ENCODE data around the gene SMIM13. TPM values are rescaled to one million over a fixed set of nuclear protein-coding genes. Genes with fewer than 3 reads are reported as not detected.

Gene SMIM13
- total RNA-seq: 10 to 100 TPM in 1 of 4 donors, 1 to 10 TPM in 3; 5.7 to 33.8 (median 6.7) TPM

GRCh38 chr6:11093626-11094410 is at the start of gene SMIM13:
SMIM13 (plus strand) TSS chr6:11093834; CDS start chr6:11094314, 480 bp downstream.
- 1% methylated on average over 75 of the region's 90 CpGs; no CpG with 5 or more reads in 1 of the 2 donors for WGBS, 2 donors (ENCODE audit: low coverage in 1 of 2)
- H3K27me3 ChIP-seq: no peaks in the 10 kb centered on the region
- H3K27ac ChIP-seq: peak within 1 kb of the TSS; percentile 94 to 100 (median 99)
- peak within 1 kb of the TSS; percentile 64 to 100 (median 90) for H3K4me3 ChIP-seq
- H3K36me3 ChIP-seq: no peaks in the 10 kb centered on the region
- H3K9me3 ChIP-seq: no peaks in the 10 kb centered on the region
- intact Hi-C loops (cut with DNase I; ENCODE audit: low total_unique reads) (no loop called here), in situ Hi-C loops (cut with MboI; ENCODE audit: low pct_ligation_motif_present in 1 of 4, low pct_unique_long_range_greater_than_20kb in 1 of 4, low sequenced_read_pairs in 3 of 4) (no loop called here)
- TF ChIP-seq POLR2A (IDR thresholded peaks at IDR 0.05) (peak; percentile 72), CTCF (IDR thresholded peaks at IDR 0.05) (peak; percentile 55 to 79 (median 62)), EP300 (IDR thresholded peaks at IDR 0.05; ENCODE audit: low read depth) (no peak), POLR2AphosphoS5 (IDR thresholded peaks at IDR 0.05) (peak; percentile 81 to 88 (median 82))
- peaks cover 4 to 21% (median 14%) of the 10 kb centered on the region in 4 donors for H3K4me1 ChIP-seq
- DNase-seq: peak; percentile 98

- no peak for DNase-seq
- no peak for TF ChIP-seq POLR2A (IDR thresholded peaks at IDR 0.05)
- TF ChIP-seq CTCF (IDR thresholded peaks at IDR 0.05): peak in 2 of 5 experiments; percentile 15 to 22
- no peak for TF ChIP-seq EP300 (IDR thresholded peaks at IDR 0.05; ENCODE audit: low read depth)
- TF ChIP-seq POLR2AphosphoS5 (IDR thresholded peaks at IDR 0.05): no peak
- Histone ChIP-seq H3K4me3 (peak within 1 kb of the TSS; percentile 15 to 65 (median 42)), H3K4me1 (peaks cover 0 to 9% (median 3%) of the 10 kb centered on the region in 4 donors), H3K27me3 (peaks cover 97% of the 10 kb centered on the region), H3K9me3 (no peaks in the 10 kb centered on the region), H3K36me3 (no peaks in the 10 kb centered on the region), H3K27ac (no peak within 1 kb of the TSS)
- in situ Hi-C loops (cut with MboI; ENCODE audit: low pct_ligation_motif_present in 1 of 4, low pct_unique_long_range_greater_than_20kb in 1 of 4, low sequenced_read_pairs in 3 of 4): no loop called here
- intact Hi-C loops (cut with DNase I; ENCODE audit: low total_unique reads): no loop called here
- 9% methylated on average over 13 of the region's 124 CpGs; no CpG with 5 or more reads in 1 of the 2 donors for WGBS, 2 donors (ENCODE audit: low coverage in 1 of 2)
Measured at GRCh38 chr6:11043961-11044711, 49.5 kb upstream of the SMIM13 start, which contains the start of gene ELOVL2. ELOVL2 (minus strand) TSS chr6:11044305; CDS start chr6:11044230, 75 bp downstream.

GRCh38 chr6:11044712-11045167 is 48.9 kb upstream of the SMIM13 start:
- intact Hi-C loops (cut with DNase I; ENCODE audit: low total_unique reads): no loop called here
- Histone ChIP-seq H3K4me3 (peak overlapping the region in 3 of 4 donors; percentile 41 to 65 (median 44)), H3K27me3 (peaks cover 97% of the 10 kb centered on the region), H3K27ac (no peak overlapping the region), H3K9me3 (no peaks in the 10 kb centered on the region), H3K4me1 (peaks cover 0 to 9% (median 3%) of the 10 kb centered on the region in 4 donors), H3K36me3 (no peaks in the 10 kb centered on the region)
- 58% methylated on average over 23 of the region's 23 CpGs; no CpG with 5 or more reads in 1 of the 2 donors for WGBS, 2 donors (ENCODE audit: low coverage in 1 of 2)
- DNase-seq: no peak
- in situ Hi-C loops (cut with MboI; ENCODE audit: low pct_ligation_motif_present in 1 of 4, low pct_unique_long_range_greater_than_20kb in 1 of 4, low sequenced_read_pairs in 3 of 4): no loop called here
- TF ChIP-seq EP300 (IDR thresholded peaks at IDR 0.05; ENCODE audit: low read depth) (no peak), POLR2A (IDR thresholded peaks at IDR 0.05) (no peak), CTCF (IDR thresholded peaks at IDR 0.05) (no peak), POLR2AphosphoS5 (IDR thresholded peaks at IDR 0.05) (no peak)

GRCh38 chr6:11050731-11051130 is 42.9 kb upstream of the SMIM13 start:
- no peaks in the 10 kb centered on the region for H3K9me3 ChIP-seq
- H3K36me3 ChIP-seq: no peaks in the 10 kb centered on the region
- H3K4me3 ChIP-seq: no peak overlapping the region
- H3K27ac ChIP-seq: no peak overlapping the region
- H3K27me3 ChIP-seq: peaks cover 52% of the 10 kb centered on the region
- 50 to 63% methylated on average over 1 to 2 of the region's 2 CpGs for WGBS, 2 donors (ENCODE audit: low coverage in 1 of 2)
- no peak for DNase-seq
- TF ChIP-seq EP300 (IDR thresholded peaks at IDR 0.05; ENCODE audit: low read depth) (no peak), POLR2AphosphoS5 (IDR thresholded peaks at IDR 0.05) (no peak), CTCF (IDR thresholded peaks at IDR 0.05) (no peak), POLR2A (IDR thresholded peaks at IDR 0.05) (no peak)
- in situ Hi-C loops (cut with MboI; ENCODE audit: low pct_ligation_motif_present in 1 of 4, low pct_unique_long_range_greater_than_20kb in 1 of 4, low sequenced_read_pairs in 3 of 4): loop anchor here (25.0 kb wide), 2 partner anchors 88 to 563 kb away; no protein-coding TSS in a partner anchor
- intact Hi-C loops (cut with DNase I; ENCODE audit: low total_unique reads): no loop called here
- H3K4me1 ChIP-seq: no peaks in the 10 kb centered on the region

Data from transverse colon (tissue), 4 donors.